Loucy (cell line): Measurements from ENCODE around the gene LCE1F.

ENCODE experiments used
- H2AFZ ChIP-seq: fragments of 200-600 bp; sonication (generic); 2 replicates; pipeline ENCODE4 v1.6.0; 2016; ENCODE audit warnings: antibody characterized with exemption, mild to moderate bottlenecking, low read length, moderate library complexity
- H3F3A ChIP-seq: fragments of 200-600 bp; 2 replicates; pipeline ENCODE4 v1.6.0; 2016; ENCODE audit warnings: antibody characterized with exemption, low read depth, mild to moderate bottlenecking
- H3K27me3 ChIP-seq: fragments of 200-600 bp; sonication (generic); 2 replicates; pipeline ENCODE4 v1.6.1; 2014; ENCODE audit warnings: low read length, mild to moderate bottlenecking; ENCODE audit not compliant: insufficient read depth, poor library complexity, severe bottlenecking
- H3K36me3 ChIP-seq: fragments of 200-600 bp; sonication (generic); 2 replicates; pipeline ENCODE4 v1.6.1; 2016; ENCODE audit warnings: low read length; ENCODE audit not compliant: insufficient read depth
- H3K4me1 ChIP-seq: fragments of 200-600 bp; sonication (generic); 2 replicates; pipeline ENCODE4 v1.5.1; 2014; ENCODE audit warnings: low read length, mild to moderate bottlenecking; ENCODE audit not compliant: insufficient read depth, poor library complexity, severe bottlenecking
- H3K4me2 ChIP-seq: fragments of 200-600 bp; sonication (generic); 2 replicates; pipeline ENCODE4 v1.6.0; 2014; ENCODE audit warnings: antibody characterized with exemption, low read length, low read depth, mild to moderate bottlenecking; ENCODE audit not compliant: poor library complexity, severe bottlenecking
- H3K4me3 ChIP-seq: fragments of 200-600 bp; sonication (generic); 2 replicates; pipeline ENCODE4 v1.5.1; 2014; ENCODE audit warnings: low read length, mild to moderate bottlenecking, mixed read lengths; ENCODE audit not compliant: poor library complexity, severe bottlenecking
- H3K79me2 ChIP-seq: fragments of 200-600 bp; sonication (generic); 2 replicates; pipeline ENCODE4 v1.6.1; 2014; ENCODE audit warnings: low read length; ENCODE audit not compliant: insufficient read depth
- H3K9ac ChIP-seq: fragments of 200-600 bp; sonication (generic); 2 replicates; pipeline ENCODE4 v1.6.0; 2014; ENCODE audit warnings: mild to moderate bottlenecking, low read depth, low read length, moderate library complexity; ENCODE audit not compliant: poor library complexity, severe bottlenecking
- H3K9me2 ChIP-seq: fragments of 200-600 bp; sonication (generic); replicated peaks from 2 replicates; pipeline ENCODE4 v1.6.1; 2016; ENCODE audit warnings: low read depth, low read length, mixed read lengths
- H3K9me3 ChIP-seq: fragments of 200-600 bp; sonication (generic); 2 replicates; pipeline ENCODE4 v1.6.1; 2014; ENCODE audit warnings: mild to moderate bottlenecking, antibody characterized with exemption, low read length, low read depth; ENCODE audit not compliant: insufficient read depth
- H4K20me1 ChIP-seq: fragments of 200-600 bp; sonication (generic); 2 replicates; pipeline ENCODE4 v1.6.0; 2014; ENCODE audit warnings: antibody characterized with exemption, low read length, mild to moderate bottlenecking; ENCODE audit not compliant: insufficient read depth, poor library complexity, severe bottlenecking
- EZH2phosphoT487 ChIP-seq: fragments of 200-600 bp; IDR thresholded peaks from 2 replicates; pipeline ENCODE4 v1.6.1; 2018; ENCODE audit warnings: antibody characterized with exemption, mild to moderate bottlenecking, moderate library complexity, borderline replicate concordance
- TF ChIP-seq, protein P1 (sequence below): fragments of 200-600 bp; sonication (generic); conservative IDR thresholded peaks from 2 replicates; pipeline ENCODE4 v1.5.1; 2014; ENCODE audit warnings: mild to moderate bottlenecking, antibody characterized with exemption, low read length

Gene LCE1F

DNA sequence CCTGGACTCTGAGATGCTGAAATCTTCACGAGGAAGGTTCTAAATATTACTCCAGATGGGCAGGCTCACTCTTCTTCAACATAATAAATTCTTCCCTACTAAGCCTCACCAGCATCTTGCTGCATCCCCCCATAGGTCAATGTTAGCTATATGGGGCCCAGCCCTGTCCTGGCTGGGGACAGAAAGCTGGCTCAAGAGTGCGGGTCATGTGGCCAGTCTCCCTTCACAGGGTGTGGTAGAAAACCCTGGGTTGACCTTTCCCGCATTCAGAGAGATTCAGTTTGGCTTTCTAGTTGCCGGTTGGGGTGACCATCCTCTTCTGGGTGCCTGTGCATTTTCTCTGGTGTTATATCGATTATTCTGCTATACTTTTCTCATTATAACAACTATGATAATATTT lies 36.9 kb upstream of the LCE1F start:
- no peak overlapping the region for H2AFZ ChIP-seq
- no peaks in the 10 kb centered on the region for H3K4me1 ChIP-seq
- no peaks in the 10 kb centered on the region for H3K36me3 ChIP-seq
- H3K9ac ChIP-seq, result no peak overlapping the region
- no peaks in the 10 kb centered on the region for H3F3A ChIP-seq
- H3K79me2 ChIP-seq, result no peaks in the 10 kb centered on the region
- TF ChIP-seq EZH2phosphoT487, result no peak
- TF ChIP-seq, protein P1, sequence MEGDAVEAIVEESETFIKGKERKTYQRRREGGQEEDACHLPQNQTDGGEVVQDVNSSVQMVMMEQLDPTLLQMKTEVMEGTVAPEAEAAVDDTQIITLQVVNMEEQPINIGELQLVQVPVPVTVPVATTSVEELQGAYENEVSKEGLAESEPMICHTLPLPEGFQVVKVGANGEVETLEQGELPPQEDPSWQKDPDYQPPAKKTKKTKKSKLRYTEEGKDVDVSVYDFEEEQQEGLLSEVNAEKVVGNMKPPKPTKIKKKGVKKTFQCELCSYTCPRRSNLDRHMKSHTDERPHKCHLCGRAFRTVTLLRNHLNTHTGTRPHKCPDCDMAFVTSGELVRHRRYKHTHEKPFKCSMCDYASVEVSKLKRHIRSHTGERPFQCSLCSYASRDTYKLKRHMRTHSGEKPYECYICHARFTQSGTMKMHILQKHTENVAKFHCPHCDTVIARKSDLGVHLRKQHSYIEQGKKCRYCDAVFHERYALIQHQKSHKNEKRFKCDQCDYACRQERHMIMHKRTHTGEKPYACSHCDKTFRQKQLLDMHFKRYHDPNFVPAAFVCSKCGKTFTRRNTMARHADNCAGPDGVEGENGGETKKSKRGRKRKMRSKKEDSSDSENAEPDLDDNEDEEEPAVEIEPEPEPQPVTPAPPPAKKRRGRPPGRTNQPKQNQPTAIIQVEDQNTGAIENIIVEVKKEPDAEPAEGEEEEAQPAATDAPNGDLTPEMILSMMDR, result no peak
- no peaks in the 10 kb centered on the region for H3K27me3 ChIP-seq
- no peak overlapping the region for H3K4me3 ChIP-seq
- no peaks in the 10 kb centered on the region for H4K20me1 ChIP-seq
- H3K9me3 ChIP-seq, result no peaks in the 10 kb centered on the region
- no peaks in the 10 kb centered on the region for H3K9me2 ChIP-seq
- no peak overlapping the region for H3K4me2 ChIP-seq

DNA sequence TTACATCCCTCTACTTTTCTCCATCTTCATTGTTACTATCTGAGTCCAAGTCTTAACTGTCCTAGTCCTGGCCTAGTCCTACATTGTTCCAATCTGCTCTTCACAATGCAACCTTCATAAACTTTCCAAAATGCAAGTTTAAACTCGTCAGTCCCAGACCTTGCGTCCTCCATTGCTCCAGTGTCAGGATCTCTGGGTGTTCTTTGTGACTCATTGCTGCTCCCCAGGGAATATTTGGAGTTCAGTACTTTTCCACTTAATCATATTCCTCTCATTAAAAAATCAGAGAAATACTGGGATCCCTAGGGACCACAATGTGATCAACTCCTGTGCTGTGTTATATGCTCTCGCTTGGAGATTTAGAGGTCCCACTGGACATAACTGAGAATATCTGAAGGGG lies 35.1 kb upstream of the LCE1F start:
- H3K4me1 ChIP-seq, result no peaks in the 10 kb centered on the region
- H3F3A ChIP-seq, result no peaks in the 10 kb centered on the region
- H3K79me2 ChIP-seq, result no peaks in the 10 kb centered on the region
- H3K9me2 ChIP-seq, result no peaks in the 10 kb centered on the region
- H3K27me3 ChIP-seq, result no peaks in the 10 kb centered on the region
- H3K4me2 ChIP-seq, result no peak overlapping the region
- H3K9ac ChIP-seq, result no peak overlapping the region
- no peak overlapping the region for H3K4me3 ChIP-seq
- no peak overlapping the region for H2AFZ ChIP-seq
- no peaks in the 10 kb centered on the region for H4K20me1 ChIP-seq
- no peaks in the 10 kb centered on the region for H3K9me3 ChIP-seq
- no peaks in the 10 kb centered on the region for H3K36me3 ChIP-seq
- TF ChIP-seq EZH2phosphoT487, result no peak

DNA sequence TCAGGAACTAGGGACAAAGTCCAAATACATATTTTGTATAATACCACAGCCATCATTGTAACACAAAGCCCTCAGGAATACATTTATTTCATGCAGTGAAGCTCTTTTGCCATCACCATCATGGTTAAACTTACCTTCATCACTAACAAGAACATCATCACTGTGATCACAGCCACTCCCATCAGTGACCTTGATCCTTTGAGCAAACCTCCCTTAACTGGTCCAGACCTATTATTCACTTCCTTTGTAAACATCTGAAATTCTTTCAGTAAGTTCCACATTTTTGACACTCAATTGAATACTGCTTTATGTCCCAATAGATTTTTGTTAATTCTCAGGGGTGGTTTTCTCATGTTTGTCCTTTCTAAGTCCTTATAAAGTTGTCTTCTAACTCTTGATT lies 33.3 kb upstream of the LCE1F start:
- Histone ChIP-seq H3K9ac (no peak overlapping the region), H2AFZ (no peak overlapping the region), H3K4me1 (no peaks in the 10 kb centered on the region), H3K4me3 (no peak overlapping the region), H3F3A (no peaks in the 10 kb centered on the region), H3K9me2 (no peaks in the 10 kb centered on the region), H3K36me3 (no peaks in the 10 kb centered on the region), H3K9me3 (no peaks in the 10 kb centered on the region), H3K4me2 (no peak overlapping the region), H3K79me2 (no peaks in the 10 kb centered on the region), H4K20me1 (no peaks in the 10 kb centered on the region), H3K27me3 (no peaks in the 10 kb centered on the region)
- TF ChIP-seq, protein P1, result no peak
- TF ChIP-seq EZH2phosphoT487, result no peak

DNA sequence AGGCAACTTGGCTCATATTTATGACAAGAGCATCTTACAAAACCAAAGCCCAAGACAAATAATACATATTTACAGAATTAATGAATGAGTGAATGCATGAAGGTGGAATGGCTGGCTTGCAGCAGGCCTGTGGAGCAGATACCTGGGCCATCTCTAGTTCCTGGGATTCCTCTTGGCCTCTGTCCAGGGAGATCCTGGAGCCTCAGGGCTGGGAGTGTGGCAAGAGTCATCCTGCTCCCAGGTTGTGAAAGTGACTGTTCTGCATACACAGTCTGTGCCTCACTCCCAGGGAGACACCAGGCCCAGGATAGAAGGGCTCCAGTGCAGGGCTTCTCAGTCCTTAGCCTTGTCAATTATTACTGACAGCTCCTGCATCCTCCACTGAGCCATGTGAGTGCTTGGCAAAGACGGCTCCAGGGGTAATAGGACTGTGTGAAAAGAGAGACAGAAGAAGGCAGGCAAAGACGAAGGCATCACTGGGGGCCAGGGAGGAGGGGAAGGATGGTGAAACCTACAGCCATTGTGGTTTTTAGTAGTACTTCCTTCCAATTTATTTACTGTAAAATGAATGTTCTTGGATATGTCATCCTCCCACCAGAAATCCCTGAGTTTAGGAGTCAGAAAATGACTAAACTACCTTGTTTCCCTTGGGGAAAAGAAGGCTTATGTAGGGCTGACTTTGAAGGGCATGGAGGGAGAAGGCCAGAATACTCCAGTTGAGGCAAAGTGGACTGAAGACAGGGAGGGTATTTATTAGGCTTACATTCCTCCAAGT lies 31.4 kb upstream of the LCE1F start:
- H4K20me1 ChIP-seq, result no peaks in the 10 kb centered on the region
- no peaks in the 10 kb centered on the region for H3K36me3 ChIP-seq
- H3K4me3 ChIP-seq, result no peak overlapping the region
- H2AFZ ChIP-seq, result no peak overlapping the region
- TF ChIP-seq EZH2phosphoT487, result no peak
- TF ChIP-seq, protein P1, result no peak
- H3K9ac ChIP-seq, result no peak overlapping the region
- H3K4me1 ChIP-seq, result no peaks in the 10 kb centered on the region
- H3K9me2 ChIP-seq, result no peaks in the 10 kb centered on the region
- no peak overlapping the region for H3K4me2 ChIP-seq
- no peaks in the 10 kb centered on the region for H3K27me3 ChIP-seq
- no peaks in the 10 kb centered on the region for H3F3A ChIP-seq
- no peaks in the 10 kb centered on the region for H3K79me2 ChIP-seq
- no peaks in the 10 kb centered on the region for H3K9me3 ChIP-seq
